ENCODE measurements around the gene CEACAM16. TPM values are rescaled to one million over a fixed set of nuclear protein-coding genes. Genes with fewer than 3 reads are reported as not detected.
A peak's percentile ranks its signal among the peaks of the same experiment; 100 is the strongest.

Gene CEACAM16, protein sequence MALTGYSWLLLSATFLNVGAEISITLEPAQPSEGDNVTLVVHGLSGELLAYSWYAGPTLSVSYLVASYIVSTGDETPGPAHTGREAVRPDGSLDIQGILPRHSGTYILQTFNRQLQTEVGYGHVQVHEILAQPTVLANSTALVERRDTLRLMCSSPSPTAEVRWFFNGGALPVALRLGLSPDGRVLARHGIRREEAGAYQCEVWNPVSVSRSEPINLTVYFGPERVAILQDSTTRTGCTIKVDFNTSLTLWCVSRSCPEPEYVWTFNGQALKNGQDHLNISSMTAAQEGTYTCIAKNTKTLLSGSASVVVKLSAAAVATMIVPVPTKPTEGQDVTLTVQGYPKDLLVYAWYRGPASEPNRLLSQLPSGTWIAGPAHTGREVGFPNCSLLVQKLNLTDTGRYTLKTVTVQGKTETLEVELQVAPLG
- polyA plus RNA-seq (not detected in 3 replicates), polyA minus RNA-seq (not detected in 3 replicates)
- not detected for polyA plus RNA-seq (2011; ENCODE audit: low read depth)
- not detected in 2 replicates for polyA plus RNA-seq (2011; cell fraction: cytosol; rRNA removed)
- polyA plus RNA-seq (2011; cell fraction: nucleus; rRNA removed), result not detected in 2 replicates
- polyA plus RNA-seq (2012; ENCODE audit: low replicate concordance), result not detected in 2 replicates
- polyA minus RNA-seq (2011; cell fraction: cytosol; rRNA and poly(A)+ RNA removed), result not detected
- not detected in 2 replicates for polyA minus RNA-seq (2011; cell fraction: nucleus; rRNA and poly(A)+ RNA removed)

- H4K20me1 ChIP-seq (ENCODE audit: control insufficient read depth, extremely low read depth, insufficient read depth, low read length), result no peaks in the 10 kb centered on the region
- H3K4me1 ChIP-seq (ENCODE audit: control insufficient read depth, extremely low read depth, insufficient read depth, low read length), result peaks cover 12% of the 10 kb centered on the region
- FAIRE-seq (no peak), DNase-seq (ENCODE audit: low read depth, low spot score) (no peak)
- H3K27ac ChIP-seq (ENCODE audit: control insufficient read depth, insufficient read depth, low read length), result no peak within 1 kb of the TSS
- H2AFZ ChIP-seq (ENCODE audit: control insufficient read depth, low read length), result no peak within 1 kb of the TSS
- TF ChIP-seq, protein P1, sequence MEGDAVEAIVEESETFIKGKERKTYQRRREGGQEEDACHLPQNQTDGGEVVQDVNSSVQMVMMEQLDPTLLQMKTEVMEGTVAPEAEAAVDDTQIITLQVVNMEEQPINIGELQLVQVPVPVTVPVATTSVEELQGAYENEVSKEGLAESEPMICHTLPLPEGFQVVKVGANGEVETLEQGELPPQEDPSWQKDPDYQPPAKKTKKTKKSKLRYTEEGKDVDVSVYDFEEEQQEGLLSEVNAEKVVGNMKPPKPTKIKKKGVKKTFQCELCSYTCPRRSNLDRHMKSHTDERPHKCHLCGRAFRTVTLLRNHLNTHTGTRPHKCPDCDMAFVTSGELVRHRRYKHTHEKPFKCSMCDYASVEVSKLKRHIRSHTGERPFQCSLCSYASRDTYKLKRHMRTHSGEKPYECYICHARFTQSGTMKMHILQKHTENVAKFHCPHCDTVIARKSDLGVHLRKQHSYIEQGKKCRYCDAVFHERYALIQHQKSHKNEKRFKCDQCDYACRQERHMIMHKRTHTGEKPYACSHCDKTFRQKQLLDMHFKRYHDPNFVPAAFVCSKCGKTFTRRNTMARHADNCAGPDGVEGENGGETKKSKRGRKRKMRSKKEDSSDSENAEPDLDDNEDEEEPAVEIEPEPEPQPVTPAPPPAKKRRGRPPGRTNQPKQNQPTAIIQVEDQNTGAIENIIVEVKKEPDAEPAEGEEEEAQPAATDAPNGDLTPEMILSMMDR (optimal IDR thresholded peaks at IDR 0.05 in 1 of 3, IDR thresholded peaks at IDR 0.05 in 1 of 3, conservative IDR thresholded peaks at IDR 0.05 in 1 of 3; ENCODE audit: extremely low read depth in 1 of 3, insufficient read depth in 2 of 3, low read length in 3 of 3), result no peak
- no peak for TF ChIP-seq EZH2 (IDR thresholded peaks at IDR 0.05; ENCODE audit: low read length)
- no peaks in the 10 kb centered on the region for H3K27me3 ChIP-seq (ENCODE audit: control insufficient read depth, extremely low read depth, insufficient read depth, low read length)
- no peaks in the 10 kb centered on the region for H3K9me3 ChIP-seq (ENCODE audit: control insufficient read depth, low read depth, low read length)
- H3K4me2 ChIP-seq (ENCODE audit: control insufficient read depth, extremely low read depth, insufficient read depth, low read depth, low read length), result no peak within 1 kb of the TSS
- dilution Hi-C loops (cut with MboI; ENCODE audit: extremely low pct_ligation_motif_present, low sequenced_read_pairs), result no loop called here
- no peaks in the 10 kb centered on the region for H3K79me2 ChIP-seq (ENCODE audit: control insufficient read depth, insufficient read depth, low read length)
- no peaks in the 10 kb centered on the region for H3K36me3 ChIP-seq (ENCODE audit: control insufficient read depth in 2 of 2, extremely low read depth in 1 of 2, insufficient read depth in 2 of 2, low read length in 2 of 2)
- no peak within 1 kb of the TSS for H3K4me3 ChIP-seq (ENCODE audit: control insufficient read depth in 2 of 3, extremely low read depth in 1 of 3, insufficient read depth in 2 of 3, low read depth in 1 of 3, low read length in 3 of 3)
- H3K9me1 ChIP-seq (ENCODE audit: control insufficient read depth, extremely low read depth, insufficient read depth, low read length), result no peaks in the 10 kb centered on the region
- H3K9ac ChIP-seq (ENCODE audit: control insufficient read depth, extremely low read depth, insufficient read depth, low read length), result no peak within 1 kb of the TSS
These were observed at the start of gene CEACAM16 for GRCh38 chr19:44698492-44699201. Gene CEACAM16, plus strand, starts transcription at chr19:44699151. Its CDS starts 2,306 bp downstream, at chr19:44701457.

- no peaks in the 10 kb centered on the region for H3K27me3 ChIP-seq (ENCODE audit: control insufficient read depth, extremely low read depth, insufficient read depth, low read length)
- H3K79me2 ChIP-seq (ENCODE audit: control insufficient read depth, insufficient read depth, low read length), result peaks cover 48% of the 10 kb centered on the region
- H3K9me1 ChIP-seq (ENCODE audit: control insufficient read depth, extremely low read depth, insufficient read depth, low read length), result peaks cover 3% of the 10 kb centered on the region
- DNase-seq (ENCODE audit: low read depth, low spot score), result no peak
- dilution Hi-C loops (cut with MboI; ENCODE audit: extremely low pct_ligation_motif_present, low sequenced_read_pairs), result no loop called here
- H4K20me1 ChIP-seq (ENCODE audit: control insufficient read depth, extremely low read depth, insufficient read depth, low read length), result peaks cover 16% of the 10 kb centered on the region
- FAIRE-seq, result no peak
- TF ChIP-seq, protein P1 (optimal IDR thresholded peaks at IDR 0.05 in 1 of 3, IDR thresholded peaks at IDR 0.05 in 1 of 3, conservative IDR thresholded peaks at IDR 0.05 in 1 of 3; ENCODE audit: extremely low read depth in 1 of 3, insufficient read depth in 2 of 3, low read length in 3 of 3), result no peak
- TF ChIP-seq EZH2 (IDR thresholded peaks at IDR 0.05; ENCODE audit: low read length), result no peak
- no peak overlapping the region for H3K4me2 ChIP-seq (ENCODE audit: control insufficient read depth, extremely low read depth, insufficient read depth, low read depth, low read length)
- H3K36me3 ChIP-seq (ENCODE audit: control insufficient read depth in 2 of 2, extremely low read depth in 1 of 2, insufficient read depth in 2 of 2, low read length in 2 of 2), result peaks cover 39 to 62% of the 10 kb centered on the region in 2 experiments
- peaks cover 28% of the 10 kb centered on the region for H3K4me1 ChIP-seq (ENCODE audit: control insufficient read depth, extremely low read depth, insufficient read depth, low read length)
- H3K9me3 ChIP-seq (ENCODE audit: control insufficient read depth, low read depth, low read length), result no peaks in the 10 kb centered on the region
- peak overlapping the region; percentile 8 for H3K27ac ChIP-seq (ENCODE audit: control insufficient read depth, insufficient read depth, low read length)
- no peak overlapping the region for H3K4me3 ChIP-seq (ENCODE audit: control insufficient read depth in 2 of 3, extremely low read depth in 1 of 3, insufficient read depth in 2 of 3, low read depth in 1 of 3, low read length in 3 of 3)
- no peak overlapping the region for H3K9ac ChIP-seq (ENCODE audit: control insufficient read depth, extremely low read depth, insufficient read depth, low read length)
- no peak overlapping the region for H2AFZ ChIP-seq (ENCODE audit: control insufficient read depth, low read length)
These were observed 49.3 kb upstream of the CEACAM16 start for GRCh38 chr19:44649578-44650145.
